NCI-H1436 treated with DMSO at 0.1 percent for 48 hours (cell line): Measurements from ENCODE around the gene NR1I3.
"Not testable (repeated sequence)": the region's sequence is repeated elsewhere in the genome, so short reads cannot be mapped to it uniquely, and the experiment has no call there.

ENCODE experiments used
- DNase-seq: peaks from one replicate; lab custom pipeline; 2025; lab: John Stamatoyannopoulos, UW

NR1I3 gene

GRCh38 chr1:161250829-161251228, 12.8 kb upstream of the NR1I3 start:
- no peak for DNase-seq

- not testable (repeated sequence) for DNase-seq
Observed at GRCh38 chr1:161250100-161250499, 12.1 kb upstream of the NR1I3 start.

GRCh38 chr1:161244888-161245287, 6.9 kb upstream of the NR1I3 start:
- DNase-seq = no peak

- DNase-seq = no peak
Observed at GRCh38 chr1:161242313-161242712, 4.3 kb upstream of the NR1I3 start.

GRCh38 chr1:161241682-161242081, 3.7 kb upstream of the NR1I3 start:
- no peak for DNase-seq

- no peak for DNase-seq
Observed at GRCh38 chr1:161235957-161236775, 1.8 kb downstream of the NR1I3 start.

- DNase-seq = no peak
Observed at GRCh38 chr1:161233102-161233501, 4.9 kb downstream of the NR1I3 start.

- no peak for DNase-seq
Observed at GRCh38 chr1:161230762-161231161, 7.2 kb downstream of the NR1I3 start.

GRCh38 chr1:161229896-161230295, 8.1 kb downstream of the NR1I3 start:
- no peak for DNase-seq

GRCh38 chr1:161228032-161228431, 10.0 kb downstream of the NR1I3 start:
- DNase-seq = no peak

- DNase-seq = peak; percentile 41
Observed at GRCh38 chr1:161227196-161227871, 10.7 kb downstream of the NR1I3 start.

- DNase-seq = no peak
Observed at GRCh38 chr1:161226759-161227158, 11.2 kb downstream of the NR1I3 start.

- no peak for DNase-seq
Observed at GRCh38 chr1:161226320-161226711, 11.7 kb downstream of the NR1I3 start.

- DNase-seq = peak; percentile 96
Observed at GRCh38 chr1:161225534-161226319, 12.3 kb downstream of the NR1I3 start, which contains the start of gene TOMM40L. TSS of gene TOMM40L (plus strand) at chr1:161226060. CDS start at chr1:161226490, 430 bp downstream.

- no peak for DNase-seq
Observed at GRCh38 chr1:161225178-161225533, 12.8 kb downstream of the NR1I3 start.

GRCh38 chr1:161224695-161225087, 13.3 kb downstream of the NR1I3 start:
- not testable (repeated sequence) for DNase-seq

GRCh38 chr1:161223805-161224694, 14.0 kb downstream of the NR1I3 start:
- DNase-seq = no peak

- no peak for DNase-seq
Observed at GRCh38 chr1:161222175-161223019, 15.6 kb downstream of the NR1I3 start.

- no peak for DNase-seq
Observed at GRCh38 chr1:161220002-161220401, 18.0 kb downstream of the NR1I3 start.

GRCh38 chr1:161219078-161219892, 18.7 kb downstream of the NR1I3 start:
- no peak for DNase-seq
